HG03135 (cell line): ENCODE data around the gene ITPR1.

Experiments used
- ATAC-seq: cut with Tn5 transposase; IDR thresholded peaks from one replicate; pipeline ENCODE4 v1.9.1; 2021; ENCODE audit warnings: mild to moderate bottlenecking, moderate library complexity; ENCODE audit not compliant: unreplicated experiment

The ITPR1 gene

DNA sequence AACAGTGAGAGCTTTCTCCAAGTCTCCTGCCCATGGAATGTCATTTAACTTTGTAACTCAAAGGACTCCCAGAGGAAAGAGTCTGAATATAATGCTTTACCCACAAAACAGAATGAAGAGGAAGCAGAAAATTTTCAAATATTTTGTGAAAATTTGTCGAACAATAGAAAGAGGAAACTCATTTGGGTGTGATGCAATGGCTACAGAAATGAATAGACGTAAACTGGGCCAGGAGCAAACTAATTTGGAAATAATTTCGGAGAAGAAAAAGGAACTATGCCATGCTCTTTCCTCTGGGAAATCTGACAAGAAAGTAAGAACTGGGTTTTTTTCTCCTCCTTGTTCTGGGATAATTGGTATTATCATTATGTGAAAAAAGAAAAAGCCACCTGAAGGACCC, 14.9 kb upstream of the ITPR1 start:
- no peak for ATAC-seq

DNA sequence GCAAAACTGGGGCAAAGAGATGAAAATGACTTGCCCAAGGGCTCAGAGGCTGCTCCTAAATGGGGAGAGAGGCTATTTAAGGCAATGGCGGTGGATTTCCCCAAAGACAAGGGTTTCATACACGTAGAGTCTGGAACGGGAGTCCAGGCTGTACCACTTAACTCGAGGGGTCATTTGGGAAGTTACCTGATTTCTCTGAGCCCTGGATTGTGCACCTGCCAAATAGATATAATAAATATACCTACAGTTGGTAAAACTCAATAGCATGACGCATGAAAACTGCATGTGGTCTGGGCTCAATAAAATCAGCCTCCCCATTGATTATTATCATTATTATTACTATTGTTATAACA, 1.3 kb upstream of the ITPR1 start:
- no peak for ATAC-seq

DNA sequence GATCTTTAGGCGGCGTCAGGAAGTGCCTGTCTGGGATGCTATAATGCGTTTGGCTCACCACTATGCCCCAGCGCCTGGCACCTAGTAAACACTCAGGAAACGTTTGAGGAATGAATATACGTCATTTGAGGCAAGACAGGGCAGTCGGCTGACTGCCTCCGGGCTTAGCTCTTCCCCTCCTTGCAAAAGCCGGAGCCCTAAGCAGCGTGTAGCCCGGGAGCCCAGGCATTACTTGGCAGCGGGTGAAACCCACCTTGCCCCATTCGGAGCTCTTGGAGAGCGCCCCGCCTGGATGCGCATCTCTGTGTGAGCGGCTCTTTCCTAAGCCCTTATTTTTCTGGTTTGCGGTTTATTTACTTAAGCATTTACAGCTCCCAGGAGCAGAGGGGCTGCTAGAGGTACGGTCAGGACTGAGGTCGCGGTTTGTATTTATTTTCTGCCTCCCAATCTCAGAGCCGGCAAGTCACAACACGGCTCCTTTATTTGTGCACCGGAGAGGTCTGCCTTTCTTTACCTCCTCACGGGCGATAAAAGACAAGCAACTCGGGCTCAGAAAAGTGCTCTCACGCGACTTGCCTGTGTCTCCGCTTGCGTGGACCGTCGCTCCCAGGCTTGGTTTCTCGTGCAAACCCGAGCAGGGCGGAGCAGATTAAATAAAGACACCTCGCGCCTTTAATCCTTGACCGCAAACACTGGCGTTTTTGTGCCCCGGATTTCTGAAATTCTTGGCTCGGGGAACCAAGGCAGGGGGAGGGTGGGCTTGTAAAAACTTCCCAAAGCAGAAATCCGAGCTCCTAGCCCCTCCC, 737 bp upstream of the ITPR1 start:
- ATAC-seq, result peak; percentile 22

DNA sequence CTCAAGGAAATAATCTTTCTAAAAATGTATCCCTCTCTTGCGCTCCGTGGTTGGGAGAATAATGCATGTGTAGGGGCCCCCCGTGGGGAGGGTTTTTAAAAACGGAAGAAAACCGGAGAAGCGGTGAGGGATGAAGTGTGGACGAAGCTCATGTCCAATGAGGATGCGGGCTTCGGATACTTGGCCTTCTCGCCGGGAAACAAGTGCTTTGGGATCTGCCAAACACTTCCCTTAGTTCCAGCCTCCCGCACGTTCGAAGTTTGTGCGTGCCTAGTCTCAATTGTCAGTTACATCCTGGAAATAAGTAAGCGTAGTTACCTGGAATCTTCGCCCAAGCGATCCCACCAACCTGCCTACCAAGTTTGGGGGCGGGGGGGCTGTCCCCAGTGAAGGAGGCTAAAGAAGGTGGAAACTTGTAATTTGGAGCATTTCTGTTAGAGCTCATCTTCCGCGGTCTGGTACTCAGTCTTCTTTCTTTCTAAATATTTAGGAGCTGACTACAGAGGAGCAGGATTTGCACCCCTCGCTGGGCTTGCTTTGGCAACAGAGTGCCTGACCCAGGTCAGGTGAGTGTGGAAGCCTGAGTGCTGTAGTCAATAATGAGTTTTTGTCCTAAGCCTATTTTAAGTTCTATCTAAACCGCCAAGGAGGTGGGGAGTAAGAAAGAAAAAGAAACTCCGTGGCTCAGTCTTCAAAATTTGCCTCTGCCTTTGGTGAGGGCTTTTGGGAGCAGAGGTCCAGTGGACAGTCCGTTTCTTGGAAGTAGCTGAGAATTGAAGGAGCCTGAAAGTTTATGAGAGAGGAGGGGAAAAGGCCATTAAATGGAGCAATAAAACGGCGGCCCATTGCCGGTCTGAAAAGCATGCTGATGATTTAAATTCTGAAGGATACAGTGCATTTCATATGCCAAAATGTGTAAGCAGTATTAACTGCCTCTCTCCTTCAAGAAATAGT, 1.1 kb downstream of the ITPR1 start:
- no peak for ATAC-seq

DNA sequence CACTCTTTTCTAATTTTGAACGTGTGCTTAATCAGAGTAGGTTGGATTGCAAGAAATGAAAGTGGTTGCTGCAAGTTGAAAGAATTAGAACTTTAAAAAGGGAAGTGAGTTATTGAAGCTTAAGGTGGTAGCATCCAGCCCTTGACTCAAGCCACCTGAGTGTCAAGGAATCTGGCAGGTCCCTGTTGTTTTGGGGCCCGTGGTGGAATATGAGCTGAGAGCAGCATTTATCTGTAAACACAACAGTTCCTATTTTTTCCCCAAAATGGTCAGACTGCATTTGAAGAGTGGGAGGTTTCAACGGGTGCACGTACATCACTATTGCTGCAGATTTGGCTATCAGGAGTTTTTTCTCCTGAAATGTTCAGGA, 1.7 kb downstream of the ITPR1 start:
- no peak for ATAC-seq

DNA sequence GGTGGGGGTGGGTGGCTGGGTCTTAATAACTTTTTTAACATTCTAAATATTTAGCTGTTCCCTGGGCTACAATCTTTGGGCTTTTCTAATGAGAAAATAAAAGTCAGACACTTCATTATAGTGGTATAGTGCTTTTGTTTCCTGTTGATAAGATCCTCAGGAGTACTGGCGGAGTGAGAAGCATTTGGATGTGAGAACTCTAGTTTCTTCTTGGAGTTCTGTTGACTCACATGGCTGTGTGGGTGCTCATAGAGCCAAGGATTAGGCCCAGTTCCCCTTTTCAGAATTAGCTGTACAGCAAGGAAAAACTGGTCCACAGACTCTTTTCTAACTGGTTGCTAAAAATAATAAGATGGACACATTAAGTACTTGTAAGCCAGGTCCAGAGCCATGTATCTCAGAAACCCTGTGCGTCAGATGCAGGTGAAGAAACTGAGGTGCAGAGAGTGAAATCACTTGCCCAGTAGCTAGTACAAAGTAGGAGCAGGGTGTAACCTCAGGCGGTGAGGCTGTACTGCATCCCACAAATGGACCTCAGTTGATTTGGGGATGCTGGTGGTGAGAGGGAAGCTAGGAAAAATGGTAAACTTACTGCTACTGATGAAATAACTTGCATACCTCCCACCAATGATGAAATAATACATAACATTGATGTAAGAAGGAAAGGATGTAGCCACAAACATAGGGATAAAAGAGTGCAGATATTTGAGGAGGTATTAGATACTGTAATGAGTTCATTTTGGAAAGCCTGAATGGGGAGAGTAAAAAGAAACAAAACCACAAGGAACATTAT, 2.3 kb downstream of the ITPR1 start:
- no peak for ATAC-seq

DNA sequence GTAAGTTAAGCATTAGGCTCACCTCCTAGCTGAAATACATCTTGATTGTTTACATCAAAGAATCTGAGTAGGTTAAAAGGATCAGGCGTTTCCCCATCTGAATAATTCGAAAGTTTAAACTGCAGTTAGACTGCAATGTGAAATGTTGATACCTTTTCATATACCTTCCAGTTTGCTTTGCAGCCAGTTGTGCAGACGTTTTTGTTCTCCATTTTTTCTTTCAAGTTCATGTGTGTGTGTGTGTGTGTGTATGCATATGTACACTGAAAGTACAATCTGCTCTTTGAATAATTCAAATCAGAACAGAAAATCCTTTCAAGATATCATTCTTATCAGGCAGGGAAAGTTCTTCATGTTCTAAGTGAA, 2.9 kb downstream of the ITPR1 start:
- ATAC-seq, result no peak

DNA sequence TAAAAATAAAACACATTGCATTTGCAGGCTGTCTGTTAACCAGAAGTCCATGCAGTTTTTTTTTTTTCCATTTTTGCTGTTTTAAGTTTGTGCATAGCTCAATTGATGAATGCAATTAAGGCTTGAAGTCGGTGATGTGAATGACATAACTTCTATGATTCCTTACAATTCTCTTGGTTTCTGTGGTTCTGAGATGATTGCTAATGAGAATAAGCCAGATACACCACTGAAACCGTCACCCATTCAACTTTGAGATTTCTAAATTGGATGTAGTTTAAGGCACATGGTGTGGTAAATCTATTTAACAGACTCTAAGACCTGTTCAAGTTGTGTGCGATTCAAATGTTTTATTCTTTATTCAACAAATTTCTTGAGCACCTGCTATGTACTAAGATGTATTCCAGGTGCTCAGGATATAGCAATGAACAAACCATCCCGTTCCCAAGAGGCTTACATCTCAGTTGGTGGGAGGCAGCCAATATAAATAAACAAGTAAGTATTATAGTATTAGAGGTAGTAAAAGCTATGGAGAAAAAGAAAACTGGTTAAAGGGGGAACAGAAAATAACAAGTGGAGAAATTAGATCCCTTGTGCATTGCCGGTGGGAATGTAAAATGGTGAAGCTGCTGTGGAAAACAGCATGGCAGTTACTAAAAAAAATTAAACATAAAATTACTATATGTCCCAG, 4.0 kb downstream of the ITPR1 start:
- no peak for ATAC-seq

DNA sequence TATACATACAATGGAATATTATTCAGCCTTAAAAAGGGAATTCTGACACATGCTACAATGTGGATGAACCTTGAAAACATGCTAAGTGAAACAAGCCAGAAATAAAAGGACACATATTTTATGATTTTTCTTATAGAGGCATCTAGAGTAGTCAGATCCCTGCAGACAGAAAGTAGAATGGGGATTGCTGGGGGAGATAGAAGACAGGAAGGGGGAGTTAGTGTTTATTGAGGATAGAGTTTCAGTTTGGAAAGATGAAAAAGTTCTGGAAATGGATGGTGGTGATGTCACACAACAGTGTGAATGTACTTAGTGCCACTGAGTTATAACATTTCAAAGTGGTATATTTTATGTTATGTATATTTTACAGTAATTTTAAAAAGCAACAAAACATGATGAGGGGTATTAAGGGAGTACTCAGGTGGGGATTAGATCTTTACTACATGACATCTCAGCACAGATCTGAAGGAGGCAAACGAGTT, 4.7 kb downstream of the ITPR1 start:
- ATAC-seq, result no peak

DNA sequence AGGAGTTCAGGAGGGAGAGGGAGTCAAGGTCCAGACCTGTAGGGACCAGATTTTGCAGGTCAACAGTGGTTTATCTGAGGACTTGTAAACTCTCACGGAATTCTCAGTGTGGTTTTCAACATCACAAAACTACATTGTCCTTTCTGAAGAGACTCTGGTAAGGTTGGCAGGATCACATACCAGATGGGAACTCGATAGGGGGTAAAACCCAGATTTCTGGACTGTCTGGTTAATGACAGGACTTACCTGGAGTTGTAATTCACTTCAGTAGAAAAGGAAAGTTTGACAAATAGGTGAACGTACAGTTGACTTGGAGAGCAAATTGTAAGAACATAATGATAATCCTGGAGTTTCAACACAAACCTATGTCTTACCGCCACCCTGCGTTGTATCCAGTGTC, 5.3 kb downstream of the ITPR1 start:
- no peak for ATAC-seq

DNA sequence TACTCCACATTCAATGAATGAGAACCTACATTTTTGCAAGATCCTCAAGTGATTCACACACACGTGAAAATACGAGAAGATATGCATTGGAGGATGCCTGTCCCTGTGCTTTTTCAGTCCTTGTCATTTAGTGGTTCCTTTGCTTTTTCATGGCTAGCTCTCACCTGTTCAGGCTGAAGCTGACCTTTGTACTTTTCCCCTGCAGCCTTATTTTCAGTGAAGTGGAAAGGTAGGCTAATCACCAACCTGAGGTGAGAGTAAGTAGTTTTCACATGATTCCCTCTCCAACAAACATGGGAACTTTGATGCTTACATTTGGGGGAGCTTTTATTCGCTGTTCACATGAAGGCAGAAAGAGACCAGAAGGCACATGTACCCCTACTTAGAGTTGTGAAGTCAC, 8.3 kb downstream of the ITPR1 start:
- ATAC-seq, result no peak

DNA sequence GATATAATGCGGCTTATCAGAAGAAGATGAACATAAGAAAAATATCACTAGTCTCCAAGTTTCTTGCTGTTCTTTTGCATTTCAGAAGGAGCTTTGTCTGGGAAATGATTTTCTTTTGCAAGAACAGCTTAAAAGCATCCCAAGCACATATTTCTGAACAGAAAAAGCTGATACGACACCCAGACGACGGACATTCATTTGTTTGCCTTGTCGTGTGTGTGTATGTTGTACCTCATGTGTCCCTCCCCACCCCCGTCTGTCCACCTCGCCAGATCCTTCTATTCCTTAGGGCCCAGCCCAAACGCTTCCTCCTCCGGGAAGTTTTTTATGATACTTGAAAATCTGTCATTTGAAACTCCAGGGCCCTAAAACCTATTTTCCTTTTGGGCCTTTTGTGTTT, 8.8 kb downstream of the ITPR1 start:
- ATAC-seq, result no peak

DNA sequence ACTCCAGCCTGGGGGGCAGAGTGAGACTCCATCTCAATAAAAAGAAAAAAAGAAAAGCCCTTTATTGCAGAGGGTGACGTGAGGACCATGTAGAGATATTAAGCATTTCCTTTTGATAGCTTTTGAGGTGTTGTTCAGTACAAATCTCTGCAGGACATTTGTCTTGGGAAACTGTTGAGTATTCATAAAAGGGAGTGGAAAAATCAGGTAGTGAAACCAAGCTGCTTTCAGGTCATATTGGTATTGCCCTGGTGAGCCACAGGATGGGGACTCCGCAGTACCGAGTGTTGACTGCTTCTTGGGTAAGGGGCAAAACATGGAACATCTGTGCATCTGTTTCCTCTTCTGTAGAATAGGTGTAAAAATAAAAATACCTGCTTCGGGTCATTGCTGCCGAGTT, 9.9 kb downstream of the ITPR1 start:
- ATAC-seq, result peak; percentile 50

DNA sequence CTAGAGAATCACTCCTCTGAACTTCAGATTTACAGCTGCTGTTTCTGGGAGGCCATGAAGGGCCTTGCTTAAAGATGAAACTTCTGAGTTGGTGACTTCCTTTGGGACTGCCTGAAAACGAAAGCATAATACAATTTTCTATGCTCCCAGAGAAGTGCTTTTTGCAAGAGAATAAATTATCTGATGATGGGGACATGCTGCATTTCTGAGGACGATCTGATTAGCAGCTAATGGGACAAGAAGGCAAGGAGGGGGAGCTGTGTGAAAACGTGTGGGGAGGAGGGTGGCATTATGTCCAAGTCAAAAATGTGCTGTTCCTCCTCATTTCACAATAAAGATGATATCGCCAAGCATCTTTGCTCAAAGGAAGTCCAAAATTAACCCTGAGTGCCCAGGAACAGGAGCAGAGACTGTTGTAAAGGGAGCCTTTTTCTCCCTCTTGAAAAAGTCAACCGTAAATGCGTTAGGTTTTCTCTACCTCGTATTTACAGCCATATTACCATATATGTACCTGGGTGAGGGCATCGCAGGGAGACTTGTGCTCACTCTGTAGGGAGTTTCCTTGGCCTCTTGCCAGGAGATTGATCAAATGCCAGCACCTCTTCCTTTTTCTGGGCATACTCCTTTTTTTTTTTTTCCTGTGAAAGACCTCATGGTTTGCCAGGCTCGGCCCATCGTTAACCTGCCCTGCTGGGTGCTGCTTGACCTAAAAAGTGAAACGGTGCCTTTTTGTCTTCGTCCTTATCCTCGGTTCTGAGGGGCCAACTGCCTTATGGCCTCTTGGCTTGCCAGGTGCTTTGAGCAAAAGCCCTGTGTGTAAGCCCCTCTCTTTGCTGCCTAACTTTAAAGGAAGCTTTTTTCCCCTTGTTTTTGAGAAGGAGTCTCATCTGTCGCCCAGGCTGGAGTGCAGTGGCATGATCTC, 11.5 kb downstream of the ITPR1 start:
- ATAC-seq, result no peak

DNA sequence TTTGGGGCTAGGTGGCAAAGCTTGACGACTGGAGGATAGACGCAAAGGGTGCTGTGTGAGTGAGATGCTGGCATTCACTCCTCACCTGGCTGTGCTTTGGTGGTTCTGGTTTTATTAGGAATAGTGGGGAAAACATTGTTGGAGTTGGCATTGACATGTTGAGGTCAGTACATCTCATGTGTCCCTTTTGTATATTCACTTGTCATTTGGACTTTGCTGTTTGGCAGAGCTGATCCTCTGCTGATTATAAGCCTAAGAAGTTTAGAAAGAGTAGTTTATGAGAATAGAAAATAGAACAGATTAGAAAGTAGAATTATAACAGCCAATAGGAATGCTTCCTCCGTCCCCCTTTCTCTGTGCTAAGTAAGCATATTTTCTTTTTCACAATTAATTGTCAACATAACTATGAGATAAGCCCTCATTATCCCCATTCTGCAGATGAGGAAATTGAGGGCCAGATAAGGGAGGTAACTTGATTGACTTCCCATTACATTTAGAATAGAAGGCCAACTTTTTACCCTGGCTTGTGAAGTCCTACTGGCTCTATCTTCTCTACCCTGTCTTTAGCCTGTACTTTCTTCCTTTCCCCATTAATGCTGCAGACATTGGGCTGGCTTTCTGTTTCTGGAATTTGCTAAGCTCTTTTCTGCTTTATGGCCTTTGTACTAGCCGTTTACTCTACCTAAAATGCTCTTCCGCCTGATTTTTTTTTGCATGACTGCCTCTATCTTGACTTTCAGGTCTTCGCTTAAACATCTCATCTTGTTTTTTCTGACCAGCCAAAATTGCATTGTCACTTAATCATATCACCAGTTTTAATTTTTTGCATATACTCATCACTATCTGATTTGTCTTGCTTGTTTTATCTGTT, 12.8 kb downstream of the ITPR1 start:
- no peak for ATAC-seq

DNA sequence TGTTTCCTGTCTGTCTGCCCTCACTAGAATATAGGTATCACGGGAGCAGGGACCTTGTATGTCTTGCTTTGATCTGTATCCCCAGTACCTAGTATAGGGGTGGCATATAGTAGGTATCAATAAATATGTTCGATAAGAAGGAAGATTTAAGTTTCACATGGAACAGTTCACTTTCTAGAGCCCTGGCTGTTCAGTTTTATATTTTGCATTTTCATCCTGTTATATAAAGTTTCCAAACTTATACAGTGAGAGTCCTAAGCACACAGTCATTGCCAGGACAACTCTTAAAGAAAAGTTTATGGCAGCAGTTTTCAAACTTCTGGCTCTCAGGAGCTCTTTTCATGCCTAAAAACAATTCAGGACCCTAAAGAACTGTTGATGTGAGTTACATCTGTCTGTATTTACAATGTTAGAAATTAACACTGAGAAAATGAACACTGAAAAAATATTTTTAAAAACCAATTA, 13.4 kb downstream of the ITPR1 start:
- ATAC-seq, result no peak

DNA sequence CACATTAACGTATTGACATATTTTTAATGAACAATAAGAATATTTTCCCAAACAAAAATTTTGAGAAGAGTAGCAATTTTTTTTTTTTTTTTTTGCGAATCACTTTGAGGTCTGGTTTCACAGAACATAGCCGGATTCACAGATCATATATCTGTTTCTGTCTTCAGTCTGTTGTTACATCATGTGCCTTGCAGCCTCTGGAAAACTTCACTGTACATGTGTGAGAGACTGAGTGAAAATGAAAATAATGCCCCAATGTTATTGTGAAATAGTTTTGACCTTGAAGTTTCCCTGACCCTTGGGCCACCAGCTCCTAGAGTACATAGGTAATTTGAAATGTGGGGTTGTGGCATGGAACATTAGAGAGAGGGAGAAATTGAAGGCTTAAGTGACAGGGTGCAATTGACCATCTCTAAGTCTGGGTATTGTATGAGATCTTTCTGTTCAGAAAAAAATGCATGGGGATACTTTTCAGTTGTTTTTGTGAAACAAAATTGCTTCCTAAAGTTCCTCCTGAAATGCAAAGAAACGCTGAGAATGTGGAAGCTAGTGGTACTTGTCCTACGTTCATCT, 14.0 kb downstream of the ITPR1 start:
- no peak for ATAC-seq
